ENCODE measurements around the gene ADAP1. TPM values are rescaled to one million over a fixed set of nuclear protein-coding genes. Genes with fewer than 3 reads are reported as not detected.

Gene ADAP1
- polyA plus RNA-seq, 3 donors, result 49.1 to 117 (median 72.2) TPM

DNA sequence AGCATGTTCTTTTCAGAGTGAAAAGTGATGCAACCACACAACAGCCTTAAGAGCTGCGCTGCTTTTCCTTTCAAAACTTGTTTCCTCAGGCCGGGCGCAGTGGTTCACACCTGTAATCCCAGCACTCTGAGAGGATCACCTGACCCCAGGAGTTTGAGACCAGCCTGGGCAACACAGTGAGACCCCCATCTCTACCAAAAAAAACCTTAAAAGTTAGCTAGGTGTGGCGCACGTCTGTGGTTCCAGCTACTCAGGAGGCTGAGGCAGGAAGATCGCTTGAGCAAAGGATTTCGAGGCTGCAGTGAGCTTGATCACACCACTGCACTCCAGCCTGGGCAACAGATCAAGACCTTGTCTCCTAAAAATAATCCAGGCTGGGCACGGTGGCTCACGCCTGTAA lies 18.8 kb upstream of the ADAP1 start:
- Histone ChIP-seq H3K9me3 (replicated peaks in 1 of 2; ENCODE audit: control insufficient read depth in 1 of 2, insufficient read depth in 1 of 2, low read length in 2 of 2) (no peaks in the 10 kb centered on the region), H3K27me3 (ENCODE audit: control insufficient read depth in 2 of 2, insufficient read depth in 2 of 2, low read length in 2 of 2) (no peaks in the 10 kb centered on the region), H3K36me3 (replicated peaks in 1 of 2; ENCODE audit: control insufficient read depth in 1 of 2, insufficient read depth in 2 of 2, low read length in 2 of 2) (peaks cover 26 to 51% of the 10 kb centered on the region in 2 donors), H2AFZ (ENCODE audit: insufficient read depth, low read depth, low read length, poor library complexity, severe bottlenecking) (no peak overlapping the region), H4K20me1 (ENCODE audit: insufficient read depth, low read length) (peaks cover 66% of the 10 kb centered on the region), H3K79me2 (ENCODE audit: insufficient read depth, low read length) (peaks cover 69% of the 10 kb centered on the region), H3K4me3 (replicated peaks in 1 of 3; ENCODE audit: low read depth in 2 of 3, low read length in 3 of 3) (no peak overlapping the region), H3K4me2 (replicated peaks; ENCODE audit: extremely low read depth, low read length, poor library complexity, severe bottlenecking) (no peak overlapping the region), H3K27ac (ENCODE audit: low read depth in 1 of 2, low read length in 2 of 2) (peak overlapping the region in 1 of 2 donors; percentile 38), H3K9ac (ENCODE audit: insufficient read depth, low read length, poor library complexity, severe bottlenecking) (no peak overlapping the region), H3K4me1 (ENCODE audit: control insufficient read depth in 1 of 2, insufficient read depth in 2 of 2, low read length in 2 of 2) (peaks cover 45 to 46% of the 10 kb centered on the region in 2 donors)
- WGBS (ENCODE audit: insufficient coverage), result 96% methylated on average over 5 of the region's 9 CpGs
- no peak for DNase-seq
- Mint-ChIP-seq H3K4me3 (peak overlapping the region in 1 of 2 donors; percentile 16), H3K27ac (peak overlapping the region in 6 of 7 donors; percentile 30 to 97 (median 80)), H3K9me3 (peaks cover 0 to 1% (median 0%) of the 10 kb centered on the region in 7 donors), H3K27me3 (ENCODE audit: low read depth in 3 of 3) (peaks cover 0 to 2% (median 0%) of the 10 kb centered on the region in 3 donors), H3K4me1 (peaks cover 45% of the 10 kb centered on the region), H3K36me3 (peaks cover 36 to 46% of the 10 kb centered on the region in 2 donors)
- intact Hi-C loops (cut with micrococcal nuclease), result loop anchor here (5.0 to 10.0 kb wide), 3 partner anchors 71 to 161 kb away; a partner anchor contains a TSS
- TF ChIP-seq, protein P1, sequence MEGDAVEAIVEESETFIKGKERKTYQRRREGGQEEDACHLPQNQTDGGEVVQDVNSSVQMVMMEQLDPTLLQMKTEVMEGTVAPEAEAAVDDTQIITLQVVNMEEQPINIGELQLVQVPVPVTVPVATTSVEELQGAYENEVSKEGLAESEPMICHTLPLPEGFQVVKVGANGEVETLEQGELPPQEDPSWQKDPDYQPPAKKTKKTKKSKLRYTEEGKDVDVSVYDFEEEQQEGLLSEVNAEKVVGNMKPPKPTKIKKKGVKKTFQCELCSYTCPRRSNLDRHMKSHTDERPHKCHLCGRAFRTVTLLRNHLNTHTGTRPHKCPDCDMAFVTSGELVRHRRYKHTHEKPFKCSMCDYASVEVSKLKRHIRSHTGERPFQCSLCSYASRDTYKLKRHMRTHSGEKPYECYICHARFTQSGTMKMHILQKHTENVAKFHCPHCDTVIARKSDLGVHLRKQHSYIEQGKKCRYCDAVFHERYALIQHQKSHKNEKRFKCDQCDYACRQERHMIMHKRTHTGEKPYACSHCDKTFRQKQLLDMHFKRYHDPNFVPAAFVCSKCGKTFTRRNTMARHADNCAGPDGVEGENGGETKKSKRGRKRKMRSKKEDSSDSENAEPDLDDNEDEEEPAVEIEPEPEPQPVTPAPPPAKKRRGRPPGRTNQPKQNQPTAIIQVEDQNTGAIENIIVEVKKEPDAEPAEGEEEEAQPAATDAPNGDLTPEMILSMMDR (IDR thresholded peaks at IDR 0.05), result no peak

- peaks cover 31 to 56% of the 10 kb centered on the region in 2 donors for H3K36me3 ChIP-seq (replicated peaks in 1 of 2; ENCODE audit: control insufficient read depth in 1 of 2, insufficient read depth in 2 of 2, low read length in 2 of 2)
- Mint-ChIP-seq H3K9me3 (peaks cover 0 to 1% (median 0%) of the 10 kb centered on the region in 7 donors), H3K27ac (peak overlapping the region in 3 of 7 donors; percentile 15 to 80 (median 71)), H3K4me3 (no peak overlapping the region), H3K27me3 (ENCODE audit: low read depth in 3 of 3) (peaks cover 0 to 2% (median 0%) of the 10 kb centered on the region in 3 donors), H3K4me1 (peaks cover 50% of the 10 kb centered on the region), H3K36me3 (peaks cover 41 to 51% of the 10 kb centered on the region in 2 donors)
- no peak overlapping the region for H3K4me3 ChIP-seq (replicated peaks in 1 of 3; ENCODE audit: low read depth in 2 of 3, low read length in 3 of 3)
- TF ChIP-seq, protein P1 (IDR thresholded peaks at IDR 0.05), result no peak
- no peaks in the 10 kb centered on the region for H3K9me3 ChIP-seq (replicated peaks in 1 of 2; ENCODE audit: control insufficient read depth in 1 of 2, insufficient read depth in 1 of 2, low read length in 2 of 2)
- intact Hi-C loops (cut with micrococcal nuclease), result loop anchor here (5.0 to 10.0 kb wide), 3 partner anchors 70 to 162 kb away; a partner anchor contains a TSS
- no peak overlapping the region for H3K9ac ChIP-seq (ENCODE audit: insufficient read depth, low read length, poor library complexity, severe bottlenecking)
- H3K4me2 ChIP-seq (replicated peaks; ENCODE audit: extremely low read depth, low read length, poor library complexity, severe bottlenecking), result no peak overlapping the region
- H3K27ac ChIP-seq (ENCODE audit: low read depth in 1 of 2, low read length in 2 of 2), result peak overlapping the region in 1 of 2 donors; percentile 51
- WGBS (ENCODE audit: insufficient coverage), result 89% methylated on average over 4 of the region's 10 CpGs
- no peak overlapping the region for H2AFZ ChIP-seq (ENCODE audit: insufficient read depth, low read depth, low read length, poor library complexity, severe bottlenecking)
- H3K27me3 ChIP-seq (ENCODE audit: control insufficient read depth in 2 of 2, insufficient read depth in 2 of 2, low read length in 2 of 2), result no peaks in the 10 kb centered on the region
- H4K20me1 ChIP-seq (ENCODE audit: insufficient read depth, low read length), result peaks cover 71% of the 10 kb centered on the region
- no peak for DNase-seq
- peaks cover 74% of the 10 kb centered on the region for H3K79me2 ChIP-seq (ENCODE audit: insufficient read depth, low read length)
- H3K4me1 ChIP-seq (ENCODE audit: control insufficient read depth in 1 of 2, insufficient read depth in 2 of 2, low read length in 2 of 2), result peaks cover 50 to 51% of the 10 kb centered on the region in 2 donors
Observed at GRCh38 chr7:972676-973309, 18.3 kb upstream of the ADAP1 start.
